Activated CD4-positive, alpha-beta T cell treated with anti-CD3 and anti-CD28 coated beads for 24 hours (primary cell): ENCODE results near the gene RHOT2.

Source experiments
- DNase-seq, 2 donors: peaks; one replicate each; pipeline ENCODE4 v3.0.0-alpha.2; 2020; ENCODE audit warnings: low read depth in 2 of 2

Gene RHOT2

DNA sequence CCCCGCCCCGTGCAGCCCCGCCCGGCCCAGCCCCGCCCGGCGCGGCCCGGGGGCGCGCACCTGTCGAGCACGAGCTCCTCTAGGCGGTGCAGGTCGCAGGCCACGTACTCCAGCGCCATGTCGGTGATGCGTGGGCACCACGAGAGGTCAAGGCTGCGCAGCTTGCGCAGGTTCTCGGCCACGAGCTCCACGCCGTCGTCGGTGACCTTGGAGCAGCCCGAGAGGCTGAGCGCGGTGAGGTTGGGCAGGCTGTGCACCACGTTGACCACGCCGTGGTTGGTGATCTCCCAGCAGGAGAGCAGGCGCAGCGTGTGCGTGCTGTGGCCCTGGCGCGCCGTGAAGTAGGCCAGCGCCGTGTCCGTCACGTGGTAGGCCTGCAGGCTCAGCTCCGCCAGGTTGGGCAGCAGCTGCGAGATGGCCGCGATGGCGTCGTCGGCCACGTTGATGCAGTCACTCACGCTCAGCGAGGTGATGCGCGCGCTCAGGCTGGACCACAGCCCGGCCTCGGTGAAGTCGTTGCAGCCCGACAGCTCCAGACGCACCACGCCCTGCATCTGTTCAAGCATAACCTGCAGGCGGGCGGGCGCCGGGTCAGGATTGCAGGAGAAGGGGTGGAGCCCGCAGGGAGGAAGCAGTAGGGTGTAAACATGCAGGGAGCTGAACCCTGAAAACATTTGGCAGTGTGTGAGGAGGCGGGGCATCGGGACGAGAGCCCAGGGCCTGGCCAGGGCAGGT lies 27.6 kb downstream of the RHOT2 start:
- DNase-seq: peak; percentile 48 to 50

DNA sequence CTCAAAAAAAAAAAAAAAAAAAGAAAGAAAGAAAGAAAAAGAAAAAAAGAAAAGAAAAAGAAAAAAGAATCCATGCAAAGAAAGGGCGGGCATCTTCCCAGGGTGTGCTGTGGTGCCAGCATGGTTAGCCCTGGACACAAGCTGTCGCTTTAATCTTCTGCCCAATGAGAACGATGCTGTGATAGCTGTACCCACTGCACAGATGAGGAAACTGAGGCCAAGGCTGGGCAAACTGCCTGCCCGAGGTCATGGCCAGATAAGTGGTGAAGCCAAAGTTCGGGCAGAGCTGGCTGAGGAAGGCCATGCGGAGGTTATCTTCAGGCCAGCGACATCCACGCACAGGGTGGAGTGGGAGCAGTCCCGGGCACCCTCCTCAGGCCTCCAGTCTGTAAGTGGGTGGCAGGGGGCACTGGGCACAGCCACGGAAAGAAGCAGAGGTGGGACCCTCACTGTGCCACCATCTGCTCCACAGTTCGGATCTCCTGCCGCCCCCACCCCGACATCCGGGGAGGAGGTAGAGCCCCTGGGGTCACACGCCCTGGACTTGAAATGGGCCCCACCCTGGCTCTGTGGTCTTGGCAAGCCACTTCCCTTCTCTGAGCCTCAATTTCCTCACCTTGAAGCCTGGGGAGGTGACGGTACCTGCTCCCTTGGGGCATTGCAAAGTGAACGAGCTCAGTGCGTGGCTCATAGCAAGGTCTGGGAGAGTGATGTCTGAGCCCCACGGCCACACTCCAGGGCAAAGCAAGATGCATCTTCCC lies 31.2 kb downstream of the RHOT2 start:
- no peak for DNase-seq

DNA sequence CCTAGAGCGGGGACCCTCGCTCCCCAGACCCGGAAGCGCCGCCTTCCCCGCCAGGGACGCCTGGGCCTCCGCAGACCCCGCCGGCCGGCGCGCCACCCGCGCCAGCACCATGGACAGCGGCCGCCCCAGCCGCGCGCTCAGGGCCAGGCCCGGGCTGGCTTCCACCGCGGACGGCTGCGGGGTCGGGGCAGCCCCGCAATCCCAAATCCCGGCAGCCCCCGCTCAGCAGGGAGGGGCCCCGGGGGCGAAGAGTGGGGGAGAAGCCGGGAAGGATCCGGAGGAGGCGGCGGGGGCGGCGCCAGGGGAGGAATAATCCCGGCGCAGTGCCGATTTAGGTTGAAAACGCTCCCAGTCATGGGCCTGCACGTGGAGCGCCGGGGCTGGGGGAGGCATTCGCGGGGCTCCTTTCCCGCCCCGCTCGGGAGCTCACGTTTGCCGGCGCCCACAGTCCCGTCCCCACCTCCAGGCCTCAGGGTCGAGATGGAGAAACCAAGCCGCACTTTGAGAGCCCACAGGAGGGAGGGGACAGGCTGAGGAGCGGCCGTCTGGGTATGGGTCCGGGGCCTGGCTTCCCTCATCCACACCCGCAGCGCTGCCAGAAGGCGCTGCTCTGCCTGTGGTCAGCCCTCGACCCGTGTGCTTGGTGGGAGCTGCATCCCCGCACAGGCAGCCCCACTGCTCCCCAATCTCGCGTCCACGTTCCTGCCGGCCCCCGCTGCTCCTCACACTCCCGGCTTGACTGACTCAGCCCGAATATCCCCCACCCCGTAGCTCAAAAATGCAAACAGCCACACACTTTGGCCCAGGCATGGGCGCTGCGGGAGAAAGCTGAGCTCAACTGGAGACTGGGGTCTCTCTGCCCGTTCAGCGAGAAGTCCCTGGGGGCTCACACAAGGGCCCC lies 33.0 kb downstream of the RHOT2 start:
- DNase-seq: no peak

DNA sequence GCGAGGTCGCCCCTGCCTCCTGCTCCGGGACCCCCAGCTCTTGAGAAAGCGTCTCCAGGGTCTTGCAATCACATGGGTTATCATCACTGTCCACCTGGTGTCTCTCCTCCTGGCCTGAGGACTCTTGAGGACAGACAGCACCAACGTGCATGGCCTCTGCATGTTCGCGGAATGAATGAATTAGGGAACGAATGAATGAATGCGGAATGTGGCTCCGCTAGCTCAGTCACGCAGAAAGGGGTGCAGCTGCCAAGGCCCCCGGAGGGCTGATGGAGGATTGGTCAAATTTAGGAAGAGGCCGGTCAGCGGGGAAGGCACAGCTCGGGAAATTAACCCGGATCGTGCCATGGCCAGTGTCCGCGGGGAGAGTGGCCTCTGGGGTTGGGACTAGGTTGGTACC lies 34.4 kb downstream of the RHOT2 start:
- no peak for DNase-seq

DNA sequence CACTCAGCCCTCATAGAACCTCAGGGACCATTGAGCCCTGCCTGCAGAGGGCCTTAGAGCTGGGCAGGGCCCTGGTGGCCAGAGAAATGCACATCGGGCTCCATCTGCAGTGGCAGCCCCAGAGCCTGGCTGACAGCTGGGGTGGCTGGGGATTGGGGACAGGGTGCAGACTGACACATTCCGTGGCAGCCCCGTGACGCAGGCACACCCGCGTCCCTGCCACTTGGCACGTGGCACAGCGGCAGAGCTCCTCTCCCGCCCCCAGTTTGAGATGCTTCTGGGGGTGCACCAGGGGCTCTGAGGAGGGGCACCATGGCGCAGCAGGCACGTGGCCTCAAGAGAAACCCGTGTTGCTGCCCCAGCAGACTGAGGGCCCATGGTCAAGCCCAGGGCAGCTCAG lies 35.5 kb downstream of the RHOT2 start:
- no peak for DNase-seq

DNA sequence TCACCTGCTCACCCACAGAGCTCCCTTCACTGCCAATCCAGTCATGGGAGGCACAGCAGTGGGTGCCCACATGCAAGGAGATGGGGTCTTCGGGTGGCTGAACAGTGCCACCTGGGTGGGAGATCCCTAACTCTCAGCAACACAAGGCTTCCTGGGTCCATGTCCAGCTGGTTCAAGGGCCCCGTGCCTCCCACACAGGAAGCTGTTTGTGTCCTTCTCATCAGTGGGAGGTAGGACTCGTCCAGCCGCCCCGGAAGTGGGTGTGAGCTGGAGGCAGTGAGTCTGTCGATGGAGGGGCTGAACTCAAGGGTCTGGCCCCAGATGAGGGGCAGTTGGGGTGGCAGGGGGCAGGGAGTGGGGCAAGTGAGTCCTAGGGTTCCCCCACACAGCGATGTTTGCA lies 36.1 kb downstream of the RHOT2 start:
- no peak for DNase-seq

DNA sequence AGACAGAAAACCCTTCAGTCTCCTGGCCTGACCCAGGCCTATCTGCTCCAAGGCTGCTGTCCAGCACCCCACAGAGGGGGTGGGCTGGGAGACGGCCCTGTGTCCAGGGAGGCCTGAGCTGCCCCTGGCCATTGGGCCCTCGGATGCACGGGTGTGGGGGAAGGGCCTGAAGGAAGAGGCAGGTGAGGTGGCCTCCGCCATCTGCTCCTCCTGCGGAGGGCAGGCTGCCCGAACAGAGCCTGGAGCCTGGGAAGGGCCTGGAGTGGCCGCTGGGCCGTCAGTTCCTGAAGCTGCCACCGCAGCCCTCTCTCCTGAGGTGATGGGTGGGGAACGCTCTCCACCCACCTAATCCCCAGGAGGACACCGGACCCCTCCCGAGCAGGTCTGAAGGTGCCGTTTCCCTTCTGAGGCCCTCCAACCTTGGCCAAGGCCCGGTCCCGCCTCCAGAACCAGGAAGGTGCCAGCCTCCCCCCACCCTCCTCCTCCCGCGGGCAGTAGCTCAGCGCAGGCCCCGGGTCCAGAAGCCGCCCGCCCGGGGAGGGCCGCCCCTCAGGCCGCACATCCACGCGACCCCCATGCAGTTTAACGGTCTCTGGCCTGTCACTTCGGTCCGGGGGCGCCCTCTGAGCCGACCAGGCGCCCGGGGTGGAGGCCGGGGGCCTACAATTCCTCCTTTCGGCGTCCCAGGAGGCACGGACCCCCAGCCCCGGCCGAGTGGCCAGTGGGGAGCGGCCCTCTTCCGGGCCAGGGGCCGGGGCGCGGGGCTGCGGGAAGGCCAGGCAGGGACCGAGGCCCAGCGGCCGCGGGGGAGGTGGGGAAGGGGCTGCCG lies 36.8 kb downstream of the RHOT2 start:
- DNase-seq: no peak

DNA sequence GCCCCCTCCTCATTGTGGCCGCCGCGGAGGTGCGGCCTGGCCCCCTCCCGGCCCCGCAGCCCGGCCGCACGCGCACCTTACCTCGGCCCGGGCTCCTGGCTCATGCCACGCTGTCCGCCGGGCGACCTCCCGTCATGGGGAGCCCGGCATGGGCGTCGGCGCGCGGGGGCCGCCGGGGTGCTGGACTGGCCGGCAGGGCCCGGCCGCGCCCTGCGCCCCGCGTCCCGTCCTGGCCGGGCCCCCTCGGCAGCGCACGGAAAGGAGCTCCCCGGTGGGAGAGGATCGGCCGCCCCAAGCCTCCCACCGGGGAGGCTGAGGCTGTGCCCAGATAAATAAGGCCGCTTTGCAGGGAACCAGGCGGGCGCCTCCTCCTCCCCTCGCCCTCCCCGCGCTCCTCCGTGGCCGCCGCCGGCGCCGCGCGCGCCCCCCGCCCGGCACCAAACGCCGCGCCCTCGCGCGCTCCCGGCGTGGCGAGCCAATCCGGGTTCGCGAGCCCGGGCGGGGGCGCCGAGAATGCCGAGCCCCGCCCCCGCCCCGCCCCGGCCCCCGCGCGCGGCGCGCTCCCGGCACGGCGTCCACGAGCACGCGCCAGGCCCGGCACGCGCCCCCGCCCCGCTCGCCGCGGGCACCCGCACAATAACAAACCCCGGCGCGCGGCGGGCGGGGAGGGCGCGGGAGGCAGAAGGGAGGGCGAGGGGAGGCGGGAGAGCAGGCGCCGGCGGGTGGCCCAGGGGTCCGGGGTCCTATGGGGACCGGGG lies 37.7 kb downstream of the RHOT2 start, which contains the start of gene FBXL16:
Gene FBXL16 (minus strand): TSS at position 371 of the 758 bp plus-strand sequence. CDS start 8,396 bp downstream, outside the sequence.
- DNase-seq: no peak

DNA sequence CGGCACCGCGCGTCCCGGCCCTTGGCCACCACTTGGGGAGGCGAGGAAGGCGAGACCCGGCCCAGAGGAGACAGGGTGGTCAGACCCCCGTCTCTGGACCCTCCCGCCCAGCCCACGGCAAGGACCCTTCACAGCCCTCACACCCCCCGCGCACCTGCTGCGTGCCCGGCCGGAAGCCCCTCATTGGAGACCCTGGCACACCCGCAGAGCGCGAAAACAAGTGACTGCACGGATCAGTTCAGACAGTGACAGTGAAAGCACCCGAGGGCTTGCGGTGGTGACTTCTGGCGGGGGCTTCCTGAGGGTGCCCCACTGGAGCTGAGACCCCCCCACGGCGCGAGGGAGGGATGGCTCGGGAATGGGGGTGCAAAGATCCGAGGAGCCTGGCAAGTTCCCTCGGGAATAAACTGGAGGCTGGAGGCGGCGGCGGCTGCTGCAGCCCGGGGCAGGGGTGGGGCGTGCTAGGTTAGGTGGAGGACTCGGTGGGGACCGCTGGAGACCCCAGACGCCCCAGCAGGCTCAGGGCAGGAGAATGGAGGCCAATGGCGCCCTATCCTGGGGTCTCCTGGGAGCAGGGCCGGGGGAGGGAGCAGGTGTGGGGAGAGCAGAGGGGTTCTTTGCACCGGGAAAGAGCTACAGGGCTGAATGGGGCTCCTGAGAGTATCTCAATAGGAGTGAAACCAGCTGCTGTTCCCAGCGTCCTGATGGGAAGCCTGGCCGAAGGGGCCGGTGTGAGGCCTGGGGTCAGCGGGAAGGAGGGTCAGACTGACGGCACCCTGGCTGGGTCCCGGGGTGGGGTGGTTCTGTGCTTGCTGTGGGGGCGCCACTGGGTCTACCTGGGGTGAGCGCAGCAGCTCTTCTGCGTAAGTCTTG lies 38.5 kb downstream of the RHOT2 start:
- no peak for DNase-seq

DNA sequence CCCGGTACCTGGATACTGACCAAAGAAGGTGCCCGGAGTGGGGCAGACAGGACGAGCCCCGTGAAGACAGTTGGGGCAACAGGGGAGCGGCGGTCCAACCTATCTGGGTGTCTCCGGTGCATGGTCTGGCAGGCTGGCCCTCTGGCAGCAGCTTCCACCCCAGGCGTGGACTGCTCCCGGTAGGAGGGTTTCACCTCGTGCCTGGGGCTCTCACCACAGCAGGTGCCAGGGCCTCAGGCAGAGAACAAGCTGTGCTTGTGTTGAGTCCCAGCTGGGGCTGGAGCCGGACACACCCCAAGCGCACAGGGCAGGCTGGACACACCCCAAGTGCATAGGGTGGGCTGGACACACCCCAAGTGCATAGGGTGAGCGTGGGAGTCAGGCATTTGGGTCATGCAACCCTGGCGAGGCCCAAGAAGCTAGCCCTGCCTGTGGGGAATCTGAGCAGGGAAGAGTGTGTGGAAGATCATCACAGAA lies 39.2 kb downstream of the RHOT2 start:
- no peak for DNase-seq

DNA sequence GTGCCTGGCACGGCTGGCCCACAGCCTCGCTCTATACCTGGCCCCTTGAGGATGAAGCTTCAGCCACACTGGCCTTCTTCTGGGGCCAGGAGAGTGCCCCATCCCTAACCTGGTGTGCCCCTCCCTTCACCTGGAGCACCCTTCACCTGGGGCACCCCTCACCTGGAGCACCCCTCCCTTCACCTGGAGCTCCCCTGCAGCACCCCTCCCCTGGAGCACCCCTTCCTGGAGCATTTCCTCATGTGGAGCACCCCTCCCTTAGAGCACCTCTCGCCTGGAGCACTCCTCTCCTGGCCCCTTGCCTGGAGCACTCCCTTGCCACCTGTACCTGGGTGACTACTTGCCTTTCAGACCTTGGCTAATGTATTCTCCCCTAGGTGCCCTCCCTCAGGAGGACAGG lies 40.1 kb downstream of the RHOT2 start:
- DNase-seq: no peak

DNA sequence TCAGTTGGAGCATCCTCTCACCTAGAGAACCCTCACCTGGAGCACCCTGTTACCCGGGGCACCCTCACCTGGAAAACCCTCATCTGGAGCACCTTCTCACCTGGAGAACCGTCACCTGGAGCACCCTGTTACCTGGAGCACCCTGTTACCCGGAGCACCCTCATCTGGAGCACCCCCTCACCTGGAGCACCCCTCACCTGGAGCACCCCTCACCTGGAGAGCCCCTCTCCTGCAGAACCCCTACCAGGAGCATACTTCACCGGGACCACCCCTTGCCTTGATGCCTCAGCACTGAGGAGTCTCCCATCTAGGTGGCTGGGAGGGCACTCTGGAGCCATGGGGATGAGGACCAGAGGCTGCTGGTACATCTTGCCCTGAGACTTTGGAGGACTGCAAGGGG lies 41.0 kb downstream of the RHOT2 start:
- DNase-seq: no peak

DNA sequence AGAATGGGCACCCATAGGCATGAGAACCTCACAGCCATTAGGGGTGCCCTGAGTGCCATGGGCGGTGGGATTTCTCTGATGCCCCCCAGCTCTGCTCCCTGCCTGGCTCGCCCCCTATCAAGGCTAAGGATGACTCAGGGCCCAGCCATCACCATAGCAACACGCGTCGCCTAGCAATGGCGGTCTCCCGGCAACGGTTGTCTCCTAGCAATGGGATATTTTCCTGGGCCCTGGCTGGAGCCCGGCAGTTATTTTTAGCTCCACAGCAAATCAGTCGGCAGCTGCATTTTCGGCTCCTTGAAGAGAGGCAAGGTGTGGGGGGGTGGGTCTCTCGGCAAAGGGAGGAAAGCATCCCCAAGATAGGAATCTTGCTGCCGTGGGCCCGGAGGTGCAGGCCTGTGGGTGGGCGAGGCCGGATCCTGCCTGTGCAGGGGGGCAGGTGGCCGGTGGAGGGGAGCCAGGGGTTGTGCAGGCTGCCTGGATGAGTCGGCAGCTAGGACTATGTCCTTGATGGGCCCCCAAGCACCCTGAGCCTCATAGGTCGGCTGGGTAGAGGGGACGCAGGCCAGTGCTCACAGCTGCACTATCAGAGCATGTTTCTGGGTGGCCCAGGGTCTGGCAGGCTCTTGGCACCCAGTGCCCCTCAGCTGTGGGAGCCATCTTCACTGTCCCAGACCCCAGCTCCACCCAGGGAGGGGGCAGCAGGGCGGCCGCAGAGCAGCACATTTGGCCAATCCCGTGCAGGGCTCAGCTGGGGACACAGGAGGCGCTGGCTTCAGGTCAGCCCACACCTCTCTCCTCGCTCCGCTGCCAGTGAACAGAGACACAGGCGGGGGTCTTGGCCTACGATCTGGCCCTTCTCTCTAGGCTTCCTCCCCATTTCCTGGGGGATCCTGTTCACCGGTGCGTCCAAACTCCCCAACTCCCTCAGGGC lies 41.9 kb downstream of the RHOT2 start:
- no peak for DNase-seq

DNA sequence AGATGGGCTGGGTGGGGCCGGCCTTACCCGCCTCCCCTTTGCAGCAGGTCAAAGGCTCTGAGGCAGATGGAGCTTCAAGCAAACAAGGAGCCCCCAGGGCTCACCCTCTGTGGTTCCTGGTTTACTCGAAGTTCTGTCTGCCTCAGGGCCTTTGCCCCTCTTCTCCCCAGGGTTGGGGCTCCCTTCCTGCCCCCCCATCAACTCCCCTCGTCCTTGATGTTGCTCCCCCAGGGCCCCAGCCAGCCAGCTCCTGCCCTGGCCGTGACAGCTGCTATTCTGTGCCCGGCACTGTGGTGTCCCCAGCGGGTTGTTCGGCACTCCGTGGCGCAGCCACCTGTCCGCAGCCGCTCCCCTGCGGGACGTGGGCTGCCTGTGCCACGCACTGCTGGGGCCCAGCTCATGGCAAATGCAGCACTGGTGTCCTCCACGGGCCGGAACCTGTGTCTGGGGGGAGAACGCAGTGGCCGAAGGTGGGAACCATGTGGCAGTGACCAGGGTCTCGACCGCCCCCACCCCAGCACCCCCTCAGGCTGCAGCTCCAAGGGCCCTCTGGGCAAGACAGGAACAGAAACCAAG lies 42.7 kb downstream of the RHOT2 start:
- no peak for DNase-seq

DNA sequence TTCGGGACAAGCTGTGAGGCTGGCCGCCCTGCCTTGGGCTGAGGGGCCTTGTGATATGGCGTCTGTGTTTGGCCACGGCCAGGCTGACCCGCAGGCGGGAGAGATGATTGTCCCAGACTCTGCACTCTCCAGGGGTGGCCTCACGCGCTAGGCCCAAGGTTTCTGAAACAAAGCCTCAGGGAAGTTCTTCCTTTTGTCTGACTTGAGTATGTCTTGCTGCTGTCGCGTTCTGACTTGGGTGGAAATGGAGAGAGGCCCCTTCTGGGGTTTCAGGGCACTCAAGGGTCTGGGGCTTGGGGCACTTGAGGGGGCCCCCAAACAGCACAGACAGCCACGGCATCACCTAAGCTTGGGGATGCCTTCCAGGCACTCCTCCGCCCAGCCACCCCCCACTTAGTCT lies 43.2 kb downstream of the RHOT2 start:
- DNase-seq: no peak

DNA sequence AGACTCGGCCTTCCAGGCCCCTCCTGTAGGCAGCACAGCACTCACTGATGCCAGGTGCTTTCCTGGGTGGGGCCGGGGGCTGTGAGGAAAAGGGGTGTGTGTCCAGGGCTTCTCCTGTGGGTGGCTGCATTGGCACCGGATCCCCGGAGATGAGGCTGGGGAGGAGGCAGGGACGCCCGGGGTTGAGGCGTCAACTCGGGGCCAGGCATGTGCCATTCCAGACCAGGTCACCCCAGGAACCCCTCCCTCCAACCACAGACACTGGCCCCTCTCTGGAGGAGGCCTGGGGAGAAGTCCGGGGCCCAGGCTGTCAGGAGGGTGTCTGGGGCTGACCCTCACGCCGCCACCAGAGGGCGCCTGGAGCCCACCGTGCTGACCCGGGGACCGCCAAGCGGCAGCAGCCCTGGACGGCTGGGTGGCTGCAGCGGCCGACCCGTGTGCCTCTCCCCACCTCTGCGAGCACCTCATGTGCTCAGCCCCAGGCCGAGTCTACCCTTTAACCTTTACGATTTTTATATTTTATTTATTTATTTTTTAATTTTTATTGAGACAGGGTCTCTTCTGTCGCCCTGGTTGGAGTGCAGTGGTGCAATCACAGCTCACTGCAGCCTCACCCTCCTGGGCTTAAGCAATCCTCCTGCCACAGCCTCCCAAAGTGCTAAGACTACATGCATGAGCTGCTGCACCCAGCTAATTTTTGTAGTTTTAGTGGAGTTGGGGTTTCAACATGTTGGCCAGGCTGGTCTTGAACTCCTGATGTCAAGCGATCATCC lies 43.8 kb downstream of the RHOT2 start:
- DNase-seq: peak; percentile 72 to 78

DNA sequence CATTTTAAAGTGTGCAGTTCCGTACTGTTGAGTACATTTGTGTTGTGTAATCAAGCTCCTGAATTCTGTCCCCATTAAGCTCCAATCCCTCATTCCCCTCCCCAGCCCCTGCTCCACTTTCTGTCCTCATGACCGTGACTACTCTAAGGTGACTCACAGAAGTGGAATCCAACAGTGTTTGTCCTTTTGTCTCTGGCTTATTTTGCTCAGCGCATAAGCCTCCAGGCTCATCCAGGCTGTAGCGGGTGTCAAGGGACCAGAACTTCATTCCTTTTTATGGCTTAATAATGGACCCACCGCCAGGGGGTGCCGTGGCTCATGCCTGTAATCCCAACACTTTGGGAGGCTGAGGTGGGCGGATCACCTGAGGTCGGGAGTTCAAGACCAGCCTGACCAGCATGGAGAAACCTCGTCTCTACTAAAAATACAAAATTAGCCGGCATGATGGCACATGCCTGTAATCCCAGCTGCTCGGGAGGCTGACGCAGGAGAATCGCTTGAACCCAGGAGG lies 44.9 kb downstream of the RHOT2 start:
- DNase-seq: peak in 1 of 2 donors; percentile 49
